Measurements from ENCODE around the gene LRP5. TPM values are rescaled to one million over a fixed set of nuclear protein-coding genes. Genes with fewer than 3 reads are reported as not detected.

The LRP5 gene
- total and polyA plus RNA-seq, 10 donors, result 3.9 to 21.8 (median 14.1) TPM

DNA sequence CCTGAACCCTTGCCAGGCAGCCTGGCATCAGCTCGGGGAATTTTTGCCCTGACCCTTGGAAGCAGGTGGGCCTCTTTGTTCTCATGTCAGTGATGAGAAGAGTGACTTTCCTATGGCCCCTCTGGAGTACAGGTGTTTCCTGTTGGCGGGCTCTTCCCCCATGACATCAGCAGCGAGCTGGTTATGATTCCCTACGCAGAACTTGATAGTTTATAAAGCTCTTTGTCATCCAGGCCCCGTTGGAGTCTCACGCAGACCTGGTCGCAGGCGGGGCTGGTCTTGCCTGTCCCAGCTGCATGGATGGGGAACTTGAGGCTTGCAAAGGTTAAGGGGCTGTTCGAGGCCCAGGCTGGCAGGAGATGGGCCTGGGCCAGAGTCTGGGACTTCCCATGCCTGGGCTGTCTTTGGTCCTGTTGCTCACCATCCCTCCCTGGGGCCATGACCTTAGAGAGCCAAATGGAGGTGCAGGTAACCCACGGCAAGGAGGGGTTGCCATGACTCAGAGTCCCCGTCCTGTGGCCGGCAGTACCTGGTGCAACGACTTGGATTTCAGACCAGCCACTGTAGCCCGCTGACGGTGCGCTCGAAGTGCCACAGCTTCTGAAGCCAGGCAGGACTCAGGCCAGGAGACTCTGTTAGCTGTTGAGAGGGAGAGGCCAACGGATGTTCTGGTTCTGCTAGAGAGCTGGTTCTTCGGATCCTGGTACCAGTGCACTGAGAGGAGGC lies 102.3 kb downstream of the LRP5 start:
- TF ChIP-seq, protein P1, sequence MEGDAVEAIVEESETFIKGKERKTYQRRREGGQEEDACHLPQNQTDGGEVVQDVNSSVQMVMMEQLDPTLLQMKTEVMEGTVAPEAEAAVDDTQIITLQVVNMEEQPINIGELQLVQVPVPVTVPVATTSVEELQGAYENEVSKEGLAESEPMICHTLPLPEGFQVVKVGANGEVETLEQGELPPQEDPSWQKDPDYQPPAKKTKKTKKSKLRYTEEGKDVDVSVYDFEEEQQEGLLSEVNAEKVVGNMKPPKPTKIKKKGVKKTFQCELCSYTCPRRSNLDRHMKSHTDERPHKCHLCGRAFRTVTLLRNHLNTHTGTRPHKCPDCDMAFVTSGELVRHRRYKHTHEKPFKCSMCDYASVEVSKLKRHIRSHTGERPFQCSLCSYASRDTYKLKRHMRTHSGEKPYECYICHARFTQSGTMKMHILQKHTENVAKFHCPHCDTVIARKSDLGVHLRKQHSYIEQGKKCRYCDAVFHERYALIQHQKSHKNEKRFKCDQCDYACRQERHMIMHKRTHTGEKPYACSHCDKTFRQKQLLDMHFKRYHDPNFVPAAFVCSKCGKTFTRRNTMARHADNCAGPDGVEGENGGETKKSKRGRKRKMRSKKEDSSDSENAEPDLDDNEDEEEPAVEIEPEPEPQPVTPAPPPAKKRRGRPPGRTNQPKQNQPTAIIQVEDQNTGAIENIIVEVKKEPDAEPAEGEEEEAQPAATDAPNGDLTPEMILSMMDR (IDR thresholded peaks at IDR 0.05 in 8 of 11, conservative IDR thresholded peaks at IDR 0.05 in 3 of 11), result no peak
- peak in 1 of 3 donors; percentile 45 for TF ChIP-seq POLR2AphosphoS5 (IDR thresholded peaks at IDR 0.05)
- Histone ChIP-seq H3K9me3 (no peaks in the 10 kb centered on the region), H3K4me3 (no peak overlapping the region), H3K27me3 (replicated peaks in 1 of 7) (no peaks in the 10 kb centered on the region), H3K4me1 (peaks cover 0 to 10% (median 3%) of the 10 kb centered on the region in 6 donors), H3K36me3 (peaks cover 0 to 62% (median 2%) of the 10 kb centered on the region in 6 donors), H3K27ac (no peak overlapping the region)
- intact Hi-C loops (cut with DNase I; ENCODE audit: low total_unique reads), result no loop called here
- no peak for DNase-seq
- WGBS, 5 donors, result 58 to 69% (median 67%) methylated on average over 15 to 19 of the region's 19 CpGs

DNA sequence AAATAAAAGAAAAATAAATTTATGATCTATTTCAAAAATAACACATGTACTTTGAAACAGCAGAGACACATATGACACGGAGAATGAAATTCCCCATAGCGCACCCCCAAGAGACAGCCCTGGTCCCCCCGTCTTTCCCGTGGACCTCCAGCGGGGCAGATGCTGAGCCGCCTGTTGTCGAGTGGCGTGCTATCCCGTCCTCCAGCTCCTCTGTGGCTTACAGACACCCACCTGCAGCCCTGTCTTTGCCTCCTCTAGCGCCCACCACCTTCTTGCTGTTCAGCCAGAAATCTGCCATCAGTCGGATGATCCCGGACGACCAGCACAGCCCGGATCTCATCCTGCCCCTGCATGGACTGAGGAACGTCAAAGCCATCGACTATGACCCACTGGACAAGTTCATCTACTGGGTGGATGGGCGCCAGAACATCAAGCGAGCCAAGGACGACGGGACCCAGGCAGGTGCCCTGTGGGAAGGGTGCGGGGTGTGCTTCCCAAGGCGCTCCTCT lies 103.7 kb downstream of the LRP5 start:
- Histone ChIP-seq H3K27ac (no peak overlapping the region), H3K4me3 (no peak overlapping the region), H3K9me3 (no peaks in the 10 kb centered on the region), H3K4me1 (peaks cover 0 to 10% (median 3%) of the 10 kb centered on the region in 6 donors), H3K36me3 (peaks cover 0 to 48% (median 2%) of the 10 kb centered on the region in 6 donors), H3K27me3 (replicated peaks in 1 of 7) (no peaks in the 10 kb centered on the region)
- WGBS, 5 donors, result 91 to 97% (median 94%) methylated on average over 22 of the region's 22 CpGs
- no peak for DNase-seq
- intact Hi-C loops (cut with DNase I; ENCODE audit: low total_unique reads), result no loop called here
- TF ChIP-seq, protein P1 (IDR thresholded peaks at IDR 0.05 in 8 of 11, conservative IDR thresholded peaks at IDR 0.05 in 3 of 11), result no peak

DNA sequence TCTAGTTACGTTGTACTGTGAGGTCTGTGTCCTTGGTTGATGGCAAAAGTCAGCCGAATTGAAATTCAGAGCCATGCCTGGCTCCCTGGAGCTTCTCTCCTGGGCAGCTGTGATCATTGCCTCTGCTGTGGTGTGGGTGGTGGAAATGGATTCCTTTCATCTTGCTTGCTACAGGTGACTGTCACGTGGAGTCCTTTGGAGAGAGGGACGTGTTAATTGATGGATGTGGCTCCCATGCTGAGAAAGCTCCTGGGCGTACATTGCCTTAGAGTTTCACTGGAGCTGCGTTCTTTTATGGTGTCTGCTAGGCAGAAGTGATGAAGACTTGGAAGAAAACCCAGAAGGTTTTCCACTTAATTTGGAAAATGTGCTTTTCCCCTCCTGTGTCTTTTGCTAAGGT lies 106.3 kb downstream of the LRP5 start:
- no peaks in the 10 kb centered on the region for H3K9me3 ChIP-seq
- H3K27ac ChIP-seq, result no peak overlapping the region
- no peak for DNase-seq
- intact Hi-C loops (cut with DNase I; ENCODE audit: low total_unique reads), result no loop called here
- H3K4me3 ChIP-seq, result no peak overlapping the region
- 88 to 94% (median 88%) methylated on average over 6 of the region's 6 CpGs for WGBS, 5 donors
- H3K36me3 ChIP-seq, result peaks cover 0 to 31% (median 2%) of the 10 kb centered on the region in 6 donors
- H3K4me1 ChIP-seq, result peaks cover 0 to 10% (median 3%) of the 10 kb centered on the region in 6 donors
- TF ChIP-seq, protein P1 (IDR thresholded peaks at IDR 0.05 in 8 of 11, conservative IDR thresholded peaks at IDR 0.05 in 3 of 11), result no peak
- TF ChIP-seq POLR2AphosphoS5 (IDR thresholded peaks at IDR 0.05) (no peak), POLR2A (IDR thresholded peaks at IDR 0.05) (no peak)
- H3K27me3 ChIP-seq (replicated peaks in 1 of 7), result no peaks in the 10 kb centered on the region

DNA sequence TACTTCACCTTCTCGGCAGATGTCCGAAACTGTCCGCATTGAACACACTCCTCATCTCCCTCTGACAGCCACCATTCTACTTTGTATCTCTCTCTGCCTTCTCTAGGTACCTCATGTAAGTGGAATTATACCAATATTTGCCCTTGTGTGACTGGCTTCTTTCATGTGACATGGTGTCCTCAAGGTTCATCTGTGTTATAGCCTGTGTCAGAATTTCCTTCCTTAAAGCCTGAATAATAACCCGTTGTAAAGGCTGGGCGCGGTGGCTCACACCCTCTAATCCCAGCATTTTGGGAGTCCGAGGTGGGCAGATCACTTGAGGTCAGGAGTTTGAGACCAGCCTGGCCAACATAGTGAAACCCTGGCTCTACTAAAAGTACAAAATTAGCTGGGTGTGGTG lies 107.8 kb downstream of the LRP5 start:
- Histone ChIP-seq H3K36me3 (peaks cover 0 to 29% (median 0%) of the 10 kb centered on the region in 6 donors), H3K4me3 (no peak overlapping the region), H3K27ac (no peak overlapping the region), H3K27me3 (replicated peaks in 1 of 7) (no peaks in the 10 kb centered on the region), H3K4me1 (no peaks in the 10 kb centered on the region), H3K9me3 (no peaks in the 10 kb centered on the region)
- no peak for DNase-seq
- intact Hi-C loops (cut with DNase I; ENCODE audit: low total_unique reads), result no loop called here
- no peak for TF ChIP-seq POLR2AphosphoS5 (IDR thresholded peaks at IDR 0.05)
- TF ChIP-seq, protein P1 (IDR thresholded peaks at IDR 0.05 in 8 of 11, conservative IDR thresholded peaks at IDR 0.05 in 3 of 11), result no peak
- no peak for TF ChIP-seq POLR2A (IDR thresholded peaks at IDR 0.05)
- WGBS, 5 donors, result 93 to 97% (median 97%) methylated on average over 7 of the region's 7 CpGs
